HL-60 (cell line): Measurements from ENCODE around the gene PLPPR5.

Experiments
- DNase-seq, 2 experiments: peaks; one replicate each; pipeline ENCODE4 v3.0.0-alpha.2; 2010 to 2020; ENCODE audit warnings: low read depth in 1 of 2, low spot score in 1 of 2
- H3K27ac ChIP-seq: fragments of 250-450 bp; sonication (Bioruptor Pico); replicated peaks from 2 replicates; pipeline ENCODE4 v1.5.1; 2020; ENCODE audit warnings: mild to moderate bottlenecking, moderate library complexity
- H3K27me3 ChIP-seq: fragments of 250-450 bp; sonication (Bioruptor Pico); 2 replicates; pipeline ENCODE4 v1.5.1; 2021; ENCODE audit warnings: mild to moderate bottlenecking, moderate library complexity; ENCODE audit not compliant: insufficient read depth, poor library complexity, severe bottlenecking
- H3K4me3 ChIP-seq: replicated peaks from 2 replicates; pipeline ENCODE4 v1.5.1; 2011; ENCODE audit warnings: mild to moderate bottlenecking, control low read depth, low read length; ENCODE audit not compliant: insufficient read depth
- CTCF ChIP-seq: IDR thresholded peaks from one replicate; pipeline ENCODE4 v1.5.1; 2011; ENCODE audit warnings: low read length, control low read depth, inconsistent platforms; ENCODE audit not compliant: insufficient read depth
- GABPA ChIP-seq: IDR thresholded peaks from 2 replicates; pipeline ENCODE4 v1.6.1; 2012; ENCODE audit warnings: low read depth
- POLR2AphosphoS5 ChIP-seq: IDR thresholded peaks from 2 replicates; pipeline ENCODE4 v1.6.1; 2012; ENCODE audit warnings: low read depth
- REST ChIP-seq: IDR thresholded peaks from 2 replicates; pipeline ENCODE4 v1.6.1; 2012; ENCODE audit warnings: low read depth; ENCODE audit not compliant: insufficient replicate concordance
- SPI1 ChIP-seq: IDR thresholded peaks from 2 replicates; pipeline ENCODE4 v1.6.1; 2012; ENCODE audit warnings: low read depth, mild to moderate bottlenecking, borderline replicate concordance

Gene PLPPR5

GRCh38 chr1:98919652-98920051 is 85.0 kb downstream of the PLPPR5 start:
- H3K27me3 ChIP-seq, result no peaks in the 10 kb centered on the region
- TF ChIP-seq GABPA, result no peak
- no peak for TF ChIP-seq CTCF
- TF ChIP-seq REST, result no peak
- no peak for TF ChIP-seq POLR2AphosphoS5
- no peak for TF ChIP-seq SPI1
- DNase-seq, result no peak
- H3K27ac ChIP-seq, result no peak overlapping the region
- H3K4me3 ChIP-seq, result no peak overlapping the region

- Histone ChIP-seq H3K27ac (no peak overlapping the region), H3K27me3 (no peaks in the 10 kb centered on the region), H3K4me3 (no peak overlapping the region)
- TF ChIP-seq SPI1 (no peak), POLR2AphosphoS5 (no peak), REST (no peak), GABPA (no peak), CTCF (no peak)
- DNase-seq, result no peak
Measured at GRCh38 chr1:98919211-98919610, 85.5 kb downstream of the PLPPR5 start.

GRCh38 chr1:98914547-98914946 is 90.1 kb downstream of the PLPPR5 start:
- H3K27me3 ChIP-seq, result no peaks in the 10 kb centered on the region
- no peak for DNase-seq
- TF ChIP-seq POLR2AphosphoS5 (no peak), GABPA (no peak), SPI1 (no peak), CTCF (no peak), REST (no peak)

More at GRCh38 chr1:98914547-98914946, 90.1 kb downstream of the PLPPR5 start:
- Histone ChIP-seq H3K27ac (no peak overlapping the region), H3K4me3 (no peak overlapping the region)
